ENCODE data around the gene CRYZ.
"Not testable (repeated sequence)": the region's sequence is repeated elsewhere in the genome, so short reads cannot be mapped to it uniquely, and the experiment has no call there.

CRYZ gene

GRCh38 chr1:74677926-74678325, 54.9 kb downstream of the CRYZ start:
- DNase-seq = no peak

- DNase-seq = no peak
Observed at GRCh38 chr1:74674278-74675048, 58.4 kb downstream of the CRYZ start.

GRCh38 chr1:74673351-74674111, 59.3 kb downstream of the CRYZ start, which contains the start of gene ERICH3:
TSS of gene ERICH3 (minus strand) at chr1:74673792. CDS start at chr1:74673519, 273 bp downstream.
- no peak for DNase-seq

GRCh38 chr1:74670866-74671265, 62.0 kb downstream of the CRYZ start:
- DNase-seq = not testable (repeated sequence)

Data from CD4-positive, alpha-beta T cell treated with Interleukin-17A for 1 hour (primary cell).